ENCODE results near the gene DTNB.
"Not testable (repeated sequence)": the region's sequence is repeated elsewhere in the genome, so short reads cannot be mapped to it uniquely, and the experiment has no call there.

The DTNB gene

DNA sequence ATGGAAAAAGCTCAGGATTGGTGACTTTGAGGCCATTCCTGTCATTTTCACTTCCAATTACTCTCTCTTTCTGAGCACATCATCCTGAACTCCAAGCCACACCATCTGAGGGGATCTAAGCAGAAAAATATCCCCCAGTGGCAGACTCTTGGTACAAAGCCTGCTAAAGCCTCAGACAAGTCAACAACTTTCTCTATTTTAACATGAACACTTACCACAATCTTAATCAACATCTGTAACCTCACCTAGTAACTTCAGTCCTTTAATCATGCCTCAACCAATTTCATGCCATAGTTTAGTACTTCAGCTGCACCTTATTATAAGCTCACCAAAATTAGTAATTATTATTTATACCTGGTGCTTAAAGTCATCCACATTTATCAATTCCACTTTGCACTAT is 128.9 kb downstream of the DTNB start:
- no peak for DNase-seq (ENCODE audit: low read depth)
- TF ChIP-seq CTCF (IDR thresholded peaks at IDR 0.05; ENCODE audit: insufficient read depth, low read depth, low read length, missing control alignments): no peak
- H3K4me3 ChIP-seq (ENCODE audit: low read length): no peak overlapping the region

- DNase-seq (ENCODE audit: low read depth): peak; percentile 10
- H3K4me3 ChIP-seq (ENCODE audit: low read length): no peak overlapping the region
Observed at GRCh38 chr2:25543939-25544338, 129.4 kb downstream of the DTNB start.

DNA sequence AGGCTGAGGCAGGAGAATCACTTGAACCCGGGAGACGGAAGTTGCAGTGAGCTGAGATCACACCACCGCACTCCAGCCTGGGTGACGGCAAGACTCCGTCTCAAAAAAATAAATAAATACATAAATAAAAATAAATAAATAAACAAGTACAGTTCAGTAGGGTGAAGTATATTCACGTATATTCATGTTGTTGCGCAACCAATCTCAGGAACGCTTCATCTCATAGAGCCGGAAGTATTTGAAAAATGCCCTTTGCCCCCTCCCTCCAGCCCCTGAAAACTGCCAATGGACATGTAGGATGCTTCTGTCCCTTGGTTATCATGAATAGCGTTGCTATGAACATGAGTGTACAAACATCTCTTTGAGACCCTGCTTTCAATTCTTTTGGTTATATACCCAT is 132.0 kb downstream of the DTNB start:
- H3K4me3 ChIP-seq (ENCODE audit: low read length): no peak overlapping the region
- no peak for TF ChIP-seq CTCF (IDR thresholded peaks at IDR 0.05; ENCODE audit: insufficient read depth, low read depth, low read length, missing control alignments)
- DNase-seq (ENCODE audit: low read depth): no peak

More at GRCh38 chr2:25543939-25544338, 129.4 kb downstream of the DTNB start:
- TF ChIP-seq CTCF (IDR thresholded peaks at IDR 0.05; ENCODE audit: insufficient read depth, low read depth, low read length, missing control alignments): no peak

- H3K4me3 ChIP-seq (ENCODE audit: low read length): no peak overlapping the region
- no peak for TF ChIP-seq CTCF (IDR thresholded peaks at IDR 0.05; ENCODE audit: insufficient read depth, low read depth, low read length, missing control alignments)
- no peak for DNase-seq (ENCODE audit: low read depth)
Observed at GRCh38 chr2:25539136-25539535, 134.2 kb downstream of the DTNB start.

GRCh38 chr2:25537526-25537925 is 135.9 kb downstream of the DTNB start:
- no peak for TF ChIP-seq CTCF (IDR thresholded peaks at IDR 0.05; ENCODE audit: insufficient read depth, low read depth, low read length, missing control alignments)
- no peak overlapping the region for H3K4me3 ChIP-seq (ENCODE audit: low read length)

GRCh38 chr2:25535411-25536289 is 137.7 kb downstream of the DTNB start:
- not testable (repeated sequence) for DNase-seq (ENCODE audit: low read depth); H3K4me3 ChIP-seq (ENCODE audit: low read length)

More at GRCh38 chr2:25537526-25537925, 135.9 kb downstream of the DTNB start:
- DNase-seq (ENCODE audit: low read depth): no peak

DNA sequence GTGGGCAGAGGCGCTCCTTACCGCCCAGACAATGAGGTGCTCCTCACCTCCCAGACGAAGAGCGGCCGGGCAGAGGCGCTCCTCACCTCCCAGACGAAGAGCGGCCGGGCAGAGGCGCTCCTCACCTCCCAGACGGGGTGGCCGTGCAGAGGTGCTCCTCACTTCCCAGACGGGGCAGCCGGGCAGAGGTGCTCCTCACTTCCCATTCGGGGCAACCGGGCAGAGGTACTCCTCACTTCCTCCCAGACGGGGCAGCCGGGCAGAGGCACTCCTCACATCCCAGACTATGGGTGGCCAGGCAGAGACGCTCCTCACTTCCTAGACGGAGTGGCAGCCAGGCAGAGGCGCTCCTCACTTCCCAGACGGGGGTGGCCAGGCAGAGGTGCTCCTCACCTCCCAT is 138.4 kb downstream of the DTNB start:
- H3K4me3 ChIP-seq (ENCODE audit: low read length); DNase-seq (ENCODE audit: low read depth): not testable (repeated sequence)

DNA sequence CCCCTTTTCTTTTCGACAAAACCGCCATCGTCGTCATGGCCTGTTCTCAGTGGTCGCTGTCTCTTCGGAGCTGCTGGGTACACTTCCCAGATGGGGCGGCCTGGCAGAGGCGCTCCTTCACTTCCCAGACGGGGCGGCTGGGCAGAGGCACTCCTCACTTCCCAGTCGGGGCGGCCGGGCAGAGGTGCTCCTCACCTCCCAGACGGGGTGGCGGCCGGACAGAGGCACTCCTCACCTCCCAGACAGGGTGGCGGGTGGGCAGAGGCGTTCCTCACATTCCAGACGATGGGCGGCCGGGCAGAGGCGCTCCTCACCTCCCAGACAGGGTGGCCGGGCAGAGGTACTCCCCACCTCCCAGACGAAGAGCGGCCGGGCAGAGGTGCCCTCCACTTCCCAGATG is 138.9 kb downstream of the DTNB start:
- TF ChIP-seq CTCF (IDR thresholded peaks at IDR 0.05; ENCODE audit: insufficient read depth, low read depth, low read length, missing control alignments): no peak
- H3K4me3 ChIP-seq (ENCODE audit: low read length): no peak overlapping the region
- no peak for DNase-seq (ENCODE audit: low read depth)

GRCh38 chr2:25533771-25534170 is 139.6 kb downstream of the DTNB start:
- not testable (repeated sequence) for DNase-seq (ENCODE audit: low read depth); H3K4me3 ChIP-seq (ENCODE audit: low read length)

Measured in epithelial cell of esophagus (primary cell).